Measurements from ENCODE around the gene HNRNPM. TPM values are rescaled to one million over a fixed set of nuclear protein-coding genes. Genes with fewer than 3 reads are reported as not detected.

The HNRNPM gene
- total RNA-seq, 1 donor from 2014 or later = 131 TPM

DNA sequence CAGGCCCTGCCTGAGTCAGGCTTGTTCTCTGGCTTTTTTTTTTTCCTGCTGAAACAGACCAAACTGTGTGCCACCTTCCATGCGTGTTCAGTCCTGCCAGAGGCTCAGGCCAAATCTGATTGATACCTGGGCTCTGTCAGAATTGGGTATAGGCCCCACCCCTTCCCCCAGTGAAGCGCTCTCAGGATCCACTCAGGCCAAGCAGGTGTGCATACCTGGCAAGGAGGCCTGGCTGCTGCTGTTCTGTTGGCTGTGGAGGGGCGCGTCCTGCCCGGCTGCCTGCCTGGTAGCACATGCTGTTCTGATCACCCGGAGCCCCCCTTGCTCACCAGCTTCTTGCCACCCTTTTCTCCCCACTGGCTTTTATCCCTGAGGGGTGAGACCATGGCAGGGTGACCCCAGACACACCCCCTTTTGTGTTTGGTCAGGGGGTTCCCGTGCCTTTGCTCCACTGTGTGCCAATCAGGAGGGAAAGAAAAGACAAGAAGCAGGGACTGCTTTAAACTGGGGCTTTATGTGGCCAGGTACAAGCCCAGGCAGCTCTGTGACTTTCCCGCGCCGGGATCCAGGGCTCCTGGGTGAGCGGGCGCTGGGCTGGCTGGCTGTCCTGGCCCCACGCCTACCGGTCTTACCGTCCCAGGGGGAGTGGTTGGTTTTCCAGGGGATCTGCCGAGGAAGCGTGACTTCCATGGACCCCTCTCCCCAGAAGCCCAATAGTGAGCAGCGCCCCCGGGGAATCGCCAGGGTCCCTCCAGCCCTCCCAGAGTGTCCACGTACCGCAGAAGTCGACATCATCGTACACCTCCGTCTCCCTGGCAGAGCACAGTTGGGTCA lies 45.0 kb downstream of the HNRNPM start:
- Histone ChIP-seq H3K4me1 (peaks cover 14% of the 10 kb centered on the region), H3K9me3 (no peaks in the 10 kb centered on the region), H3K36me3 (peaks cover 53% of the 10 kb centered on the region), H3K27ac (no peak overlapping the region), H3K4me3 (no peak overlapping the region), H3K27me3 (no peaks in the 10 kb centered on the region)
- ATAC-seq = peak; percentile 57
- DNase-seq = no peak
- intact Hi-C loops (cut with DNase I) = no loop called here
- TF ChIP-seq, protein P1, sequence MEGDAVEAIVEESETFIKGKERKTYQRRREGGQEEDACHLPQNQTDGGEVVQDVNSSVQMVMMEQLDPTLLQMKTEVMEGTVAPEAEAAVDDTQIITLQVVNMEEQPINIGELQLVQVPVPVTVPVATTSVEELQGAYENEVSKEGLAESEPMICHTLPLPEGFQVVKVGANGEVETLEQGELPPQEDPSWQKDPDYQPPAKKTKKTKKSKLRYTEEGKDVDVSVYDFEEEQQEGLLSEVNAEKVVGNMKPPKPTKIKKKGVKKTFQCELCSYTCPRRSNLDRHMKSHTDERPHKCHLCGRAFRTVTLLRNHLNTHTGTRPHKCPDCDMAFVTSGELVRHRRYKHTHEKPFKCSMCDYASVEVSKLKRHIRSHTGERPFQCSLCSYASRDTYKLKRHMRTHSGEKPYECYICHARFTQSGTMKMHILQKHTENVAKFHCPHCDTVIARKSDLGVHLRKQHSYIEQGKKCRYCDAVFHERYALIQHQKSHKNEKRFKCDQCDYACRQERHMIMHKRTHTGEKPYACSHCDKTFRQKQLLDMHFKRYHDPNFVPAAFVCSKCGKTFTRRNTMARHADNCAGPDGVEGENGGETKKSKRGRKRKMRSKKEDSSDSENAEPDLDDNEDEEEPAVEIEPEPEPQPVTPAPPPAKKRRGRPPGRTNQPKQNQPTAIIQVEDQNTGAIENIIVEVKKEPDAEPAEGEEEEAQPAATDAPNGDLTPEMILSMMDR (IDR thresholded peaks at IDR 0.05) = no peak

DNA sequence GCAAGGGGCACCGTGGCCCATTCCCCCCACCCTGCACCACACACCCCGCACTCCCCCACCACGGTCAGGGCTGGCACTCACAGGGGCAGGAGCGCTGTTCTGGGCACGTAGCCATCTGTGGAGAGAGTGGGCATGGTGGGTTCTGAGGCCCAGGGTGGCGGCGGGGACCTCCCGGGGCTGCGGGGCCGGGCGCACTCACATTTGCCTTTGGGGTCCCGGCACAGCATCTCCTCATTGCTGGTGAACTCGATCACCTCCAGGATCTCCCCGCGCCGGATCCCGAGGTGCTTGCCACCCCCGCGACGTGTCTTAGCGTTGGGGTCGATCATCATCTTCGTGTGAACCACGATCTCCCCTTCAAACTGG lies 45.6 kb downstream of the HNRNPM start:
- ATAC-seq (no peak), DNase-seq (no peak)
- Histone ChIP-seq H3K27ac (no peak overlapping the region), H3K27me3 (no peaks in the 10 kb centered on the region), H3K36me3 (peaks cover 47% of the 10 kb centered on the region), H3K4me1 (peaks cover 11% of the 10 kb centered on the region), H3K4me3 (no peak overlapping the region), H3K9me3 (no peaks in the 10 kb centered on the region)
- TF ChIP-seq, protein P1 (IDR thresholded peaks at IDR 0.05) = no peak
- intact Hi-C loops (cut with DNase I) = no loop called here

DNA sequence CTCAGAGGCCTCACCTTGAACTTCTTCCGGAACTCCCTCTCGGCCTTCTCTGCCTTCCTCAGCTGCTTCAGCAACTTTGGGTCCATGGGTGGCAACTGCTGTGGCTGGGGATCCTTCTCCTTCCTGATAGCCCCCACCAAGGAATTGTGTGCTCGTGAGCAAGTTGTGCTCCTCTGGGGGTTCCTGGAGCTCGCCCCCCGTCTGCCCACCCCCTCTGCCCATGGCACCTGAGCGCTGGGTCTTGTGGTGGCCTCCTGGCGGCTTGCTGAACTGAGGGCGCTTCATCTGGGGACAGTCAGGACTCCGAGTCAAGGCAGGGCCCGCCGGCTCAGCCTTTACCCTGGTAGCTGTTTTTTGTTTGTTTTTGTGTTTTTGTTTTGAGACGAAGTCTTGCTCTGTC lies 46.1 kb downstream of the HNRNPM start:
- Histone ChIP-seq H3K36me3 (peaks cover 42% of the 10 kb centered on the region), H3K27ac (no peak overlapping the region)

DNA sequence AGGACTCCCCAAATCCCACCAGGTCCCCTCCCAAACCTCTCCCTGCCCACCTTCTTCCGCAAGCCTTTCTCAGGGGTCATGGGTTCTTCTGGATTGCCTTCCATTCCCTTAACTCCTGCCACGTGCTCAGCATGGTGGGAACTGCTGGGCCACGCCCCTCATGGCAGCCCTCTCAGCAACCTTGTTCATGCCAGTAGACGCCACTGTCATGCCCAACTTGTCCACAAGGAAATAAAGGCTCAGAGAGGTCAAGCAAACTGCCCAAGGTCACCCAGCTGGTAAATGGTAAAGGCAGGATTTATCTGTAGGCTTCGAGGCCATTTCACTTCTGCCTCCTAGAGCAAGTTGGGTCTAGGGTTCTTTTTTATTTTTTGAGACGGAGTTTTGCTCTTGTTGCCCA lies 46.8 kb downstream of the HNRNPM start:
- Histone ChIP-seq H3K36me3 (peaks cover 35% of the 10 kb centered on the region), H3K27ac (no peak overlapping the region), H3K9me3 (no peaks in the 10 kb centered on the region), H3K27me3 (no peaks in the 10 kb centered on the region), H3K4me1 (peaks cover 11% of the 10 kb centered on the region), H3K4me3 (no peak overlapping the region)
- DNase-seq = no peak
- TF ChIP-seq, protein P1 (IDR thresholded peaks at IDR 0.05) = no peak
- intact Hi-C loops (cut with DNase I) = no loop called here
- ATAC-seq = no peak

More for the DNA sequence above, 46.1 kb downstream of the HNRNPM start:
- DNase-seq (no peak), ATAC-seq (no peak)
- intact Hi-C loops (cut with DNase I) = no loop called here
- TF ChIP-seq, protein P1 (IDR thresholded peaks at IDR 0.05) = no peak
- H3K4me1 ChIP-seq = peaks cover 11% of the 10 kb centered on the region
- no peaks in the 10 kb centered on the region for H3K9me3 ChIP-seq
- H3K27me3 ChIP-seq = no peaks in the 10 kb centered on the region
- no peak overlapping the region for H3K4me3 ChIP-seq

DNA sequence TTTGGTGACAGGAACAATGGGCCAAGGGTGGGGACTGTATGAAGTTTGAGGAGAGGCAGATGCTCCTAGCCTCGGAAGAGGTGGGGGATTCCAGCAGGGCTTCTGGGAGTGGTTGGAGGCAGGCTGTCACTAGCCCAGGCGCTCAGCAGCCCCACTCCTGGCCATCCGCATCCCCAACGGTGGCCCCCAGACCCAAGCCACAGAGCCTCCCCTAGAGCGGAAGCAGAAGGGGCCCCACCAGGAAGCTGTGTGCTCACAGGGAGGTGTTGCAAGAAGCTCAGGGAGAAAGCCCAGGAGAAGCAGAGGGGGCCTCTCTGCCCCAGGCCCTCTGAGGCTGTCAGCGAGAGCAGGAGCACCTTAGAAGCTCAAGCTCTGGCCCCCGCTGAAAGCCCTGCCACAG lies 49.4 kb downstream of the HNRNPM start:
- DNase-seq (no peak), ATAC-seq (peak; percentile 40)
- H3K27ac ChIP-seq = no peak overlapping the region

More for the DNA sequence above, 49.4 kb downstream of the HNRNPM start:
- intact Hi-C loops (cut with DNase I) = no loop called here
- no peak overlapping the region for H3K4me3 ChIP-seq
- no peaks in the 10 kb centered on the region for H3K4me1 ChIP-seq
- peaks cover 9% of the 10 kb centered on the region for H3K36me3 ChIP-seq
- no peaks in the 10 kb centered on the region for H3K27me3 ChIP-seq
- H3K9me3 ChIP-seq = no peaks in the 10 kb centered on the region
- TF ChIP-seq, protein P1 (IDR thresholded peaks at IDR 0.05) = no peak
